H9 (cell line): ENCODE results near the gene DICER1. TPM values are rescaled to one million over a fixed set of nuclear protein-coding genes. Genes with fewer than 3 reads are reported as not detected.
A peak's percentile ranks its signal among the peaks of the same experiment; 100 is the strongest.

ENCODE experiments used
- DNase-seq: peaks from one replicate; pipeline ENCODE4 v3.0.0-alpha.2; 2017
- H2AFZ ChIP-seq: one replicate; pipeline ENCODE4 v1.6.1; 2013; ENCODE audit warnings: mild to moderate bottlenecking, low read length, control low read depth, moderate library complexity
- H2AK5ac ChIP-seq: 2 replicates; pipeline ENCODE4 v1.6.1; 2013; ENCODE audit warnings: low read length, control low read depth, mixed read lengths; ENCODE audit not compliant: insufficient read length
- H2BK120ac ChIP-seq: one replicate; pipeline ENCODE4 v1.6.1; 2013; ENCODE audit warnings: low read depth, mild to moderate bottlenecking, low read length, control low read depth, inconsistent platforms; ENCODE audit not compliant: poor library complexity, severe bottlenecking
- H2BK12ac ChIP-seq: 2 replicates; pipeline ENCODE4 v1.6.1; 2013; ENCODE audit warnings: low read length, control low read depth, mixed read lengths, low read depth; ENCODE audit not compliant: insufficient read length
- H2BK15ac ChIP-seq: 2 replicates; pipeline ENCODE4 v1.6.1; 2013; ENCODE audit warnings: low read depth, low read length, control low read depth
- H2BK20ac ChIP-seq: one replicate; pipeline ENCODE4 v1.6.1; 2013; ENCODE audit warnings: low read depth, mild to moderate bottlenecking, low read length, control low read depth, inconsistent platforms; ENCODE audit not compliant: poor library complexity, severe bottlenecking
- H2BK5ac ChIP-seq: 2 replicates; pipeline ENCODE4 v1.6.1; 2013; ENCODE audit warnings: low read length, control low read depth, mixed read lengths; ENCODE audit not compliant: insufficient read length
- H3K14ac ChIP-seq: 2 replicates; pipeline ENCODE4 v1.6.1; 2013; ENCODE audit warnings: low read length, control low read depth; ENCODE audit not compliant: insufficient read depth
- H3K18ac ChIP-seq: 2 replicates; pipeline ENCODE4 v1.6.1; 2013; ENCODE audit warnings: low read depth, mild to moderate bottlenecking, mixed read lengths, low read length, control low read depth; ENCODE audit not compliant: insufficient read length
- H3K23ac ChIP-seq: 2 replicates; pipeline ENCODE4 v1.6.1; 2013; ENCODE audit warnings: low read length, control low read depth, mixed read lengths, low read depth; ENCODE audit not compliant: insufficient read length
- H3K23me2 ChIP-seq: 2 replicates; pipeline ENCODE4 v1.6.1; 2013; ENCODE audit warnings: low read depth, mild to moderate bottlenecking, mixed read lengths, low read length, control low read depth; ENCODE audit not compliant: insufficient read length, poor library complexity, severe bottlenecking
- H3K27ac ChIP-seq: 2 replicates; pipeline ENCODE4 v1.5.1; 2013; ENCODE audit warnings: low read length, control low read depth, mixed read lengths, low read depth; ENCODE audit not compliant: insufficient read length
- H3K27me3 ChIP-seq: 2 replicates; pipeline ENCODE4 v1.6.1; 2013; ENCODE audit warnings: low read length, control low read depth, inconsistent platforms; ENCODE audit not compliant: insufficient read depth
- H3K4ac ChIP-seq: 2 replicates; pipeline ENCODE4 v1.6.1; 2013; ENCODE audit warnings: low read depth, mild to moderate bottlenecking, control low read depth, inconsistent platforms, low read length, moderate library complexity
- H3K4me1 ChIP-seq: 2 replicates; pipeline ENCODE4 v1.6.1; 2013; ENCODE audit warnings: low read length, control low read depth, inconsistent platforms; ENCODE audit not compliant: insufficient read depth
- H3K4me2 ChIP-seq: 2 replicates; pipeline ENCODE4 v1.6.1; 2013; ENCODE audit warnings: low read length, control low read depth, mixed read lengths; ENCODE audit not compliant: insufficient read length, insufficient read depth
- H3K56ac ChIP-seq: 2 replicates; pipeline ENCODE4 v1.6.1; 2013; ENCODE audit warnings: low read depth, mild to moderate bottlenecking, mixed read lengths, low read length, control low read depth; ENCODE audit not compliant: insufficient read length
- H3K79me1 ChIP-seq: 2 replicates; pipeline ENCODE4 v1.6.1; 2013; ENCODE audit warnings: low read depth, mild to moderate bottlenecking, moderate library complexity, low read length, control low read depth, inconsistent platforms; ENCODE audit not compliant: insufficient read depth, poor library complexity, severe bottlenecking
- H3K79me2 ChIP-seq: 2 replicates; pipeline ENCODE4 v1.6.1; 2013; ENCODE audit warnings: low read length, control low read depth, inconsistent platforms; ENCODE audit not compliant: insufficient read depth
- H3K9ac ChIP-seq: 2 replicates; pipeline ENCODE4 v1.6.1; 2013; ENCODE audit warnings: low read length, control low read depth, mixed read lengths; ENCODE audit not compliant: insufficient read length; ENCODE audit errors: extremely low read depth
- H3K9me3 ChIP-seq: one replicate; pipeline ENCODE4 v1.6.1; 2013; ENCODE audit warnings: low read depth, low read length, inconsistent platforms; ENCODE audit not compliant: control insufficient read depth
- H3T11ph ChIP-seq: one replicate; pipeline ENCODE4 v1.6.1; 2013; ENCODE audit warnings: mild to moderate bottlenecking, low read length, control low read depth, inconsistent platforms
- H4K20me1 ChIP-seq: one replicate; pipeline ENCODE4 v1.6.1; 2013; ENCODE audit not compliant: control insufficient read depth, insufficient read length, insufficient read depth
- H4K5ac ChIP-seq: 2 replicates; pipeline ENCODE4 v1.6.1; 2013; ENCODE audit warnings: low read depth, mild to moderate bottlenecking, mixed read lengths, low read length, control low read depth; ENCODE audit not compliant: insufficient read length
- H4K8ac ChIP-seq: replicated peaks from 2 replicates; pipeline ENCODE4 v1.6.1; 2013; ENCODE audit warnings: low read length, control low read depth, mixed read lengths, low read depth; ENCODE audit not compliant: insufficient read length
- H4K91ac ChIP-seq: 2 replicates; pipeline ENCODE4 v1.6.1; 2013; ENCODE audit warnings: low read depth, mild to moderate bottlenecking, moderate library complexity, mixed read lengths, low read length, control low read depth; ENCODE audit not compliant: insufficient read length
- H3K27ac Mint-ChIP-seq, 3 experiments: 2 replicates in 2 of 3; 3 replicates in 1 of 3; pipeline ENCODE4 v1.8.0; 2020 to 2021; ENCODE audit warnings: mixed read lengths in 3 of 3, mild to moderate bottlenecking in 1 of 3, moderate library complexity in 1 of 3
- H3K27me3 Mint-ChIP-seq: 2 replicates; pipeline ENCODE4 v1.8.0; 2021; ENCODE audit warnings: low read depth, mild to moderate bottlenecking, moderate library complexity, mixed read lengths
- H3K36me3 Mint-ChIP-seq, 3 experiments: 2 replicates in 2 of 3; 3 replicates in 1 of 3; pipeline ENCODE4 v1.8.0; 2020 to 2021; ENCODE audit warnings: low read depth in 3 of 3, mixed read lengths in 3 of 3; ENCODE audit not compliant: insufficient read depth in 1 of 3
- H3K4me1 Mint-ChIP-seq, 2 experiments: 2 replicates each; pipeline ENCODE4 v1.8.0; 2020; ENCODE audit warnings: mixed read lengths in 2 of 2
- H3K4me3 Mint-ChIP-seq, 2 experiments: 2 replicates in 1 of 2; 3 replicates in 1 of 2; pipeline ENCODE4 v1.8.0; 2020 to 2021; ENCODE audit warnings: mild to moderate bottlenecking in 2 of 2, mixed read lengths in 2 of 2, moderate library complexity in 1 of 2
- H3K9me3 Mint-ChIP-seq, 2 experiments: 2 replicates in 1 of 2; 3 replicates in 1 of 2; pipeline ENCODE4 v1.8.0; 2020; ENCODE audit warnings: mild to moderate bottlenecking in 2 of 2, mixed read lengths in 2 of 2, moderate library complexity in 1 of 2
- CTCF ChIP-seq: fragments of 200-600 bp; sonication (generic); conservative IDR thresholded peaks from 3 replicates; pipeline ENCODE4 v1.8.0; 2021; ENCODE audit warnings: antibody characterized with exemption, mild to moderate bottlenecking
- WGBS: extraction: QIAGEN DNeasy Blood & Tissue Kit; methylation state at CpG from one replicate; pipeline ENCODE4 v1.1.7; 2013; ENCODE audit warnings: missing lambda C conversion rate, low lambda C conversion rate, mixed read lengths; ENCODE audit not compliant: insufficient read length; ENCODE audit errors: extremely low coverage; 5-methylcytosine and 5-hydroxymethylcytosine counted together
- total RNA-seq: library from RNA; stranded (reverse); gene quantifications from 2 replicates; pipeline ENCODE4 v1.2.1, GENCODE V29; 2021

The DICER1 gene
- total RNA-seq, 1 experiment from 2014 or later, result 57.0 TPM

- Histone ChIP-seq H3K9ac (no peak overlapping the region), H2AFZ (no peak overlapping the region), H3K4ac (no peak overlapping the region), H3K14ac (no peak overlapping the region), H3K27me3 (no peaks in the 10 kb centered on the region), H3K56ac (no peak overlapping the region), H2BK120ac (no peak overlapping the region), H3K4me2 (no peak overlapping the region), H4K8ac (no peak overlapping the region), H3K23me2 (no peaks in the 10 kb centered on the region), H2AK5ac (no peak overlapping the region), H3T11ph (no peak overlapping the region), H2BK15ac (no peak overlapping the region), H3K9me3 (no peaks in the 10 kb centered on the region), H4K91ac (no peak overlapping the region), H4K20me1 (no peaks in the 10 kb centered on the region), H3K4me1 (peaks cover 7% of the 10 kb centered on the region; the same call in 1 of the 2 replicates), H3K23ac (no peak overlapping the region), H2BK5ac (no peak overlapping the region), H3K18ac (no peak overlapping the region), H2BK20ac (no peak overlapping the region), H3K79me1 (no peaks in the 10 kb centered on the region), H3K27ac (no peak overlapping the region), H2BK12ac (no peak overlapping the region), H3K79me2 (no peaks in the 10 kb centered on the region), H4K5ac (no peak overlapping the region)
- Mint-ChIP-seq H3K36me3 (peaks cover 12 to 17% (median 13%) of the 10 kb centered on the region in 3 experiments), H3K9me3 (peaks cover 6 to 10% of the 10 kb centered on the region in 2 experiments), H3K4me3 (no peak overlapping the region), H3K27me3 (peaks cover 4% of the 10 kb centered on the region), H3K27ac (peak overlapping the region in 2 of 3 experiments; percentile 56 to 84; a peak in 3 of 7 replicates), H3K4me1 (peaks cover 45 to 48% of the 10 kb centered on the region in 2 experiments)
- no peak for TF ChIP-seq CTCF
- WGBS, result no CpG with 5 or more reads among the region's 8 CpGs
- no peak for DNase-seq
Measured at GRCh38 chr14:95199298-95199983, 42.1 kb upstream of the DICER1 start.
